Keratinocyte (primary cell): Measurements from ENCODE around the gene MED16. TPM values are rescaled to one million over a fixed set of nuclear protein-coding genes. Genes with fewer than 3 reads are reported as not detected.

Experiments
- DNase-seq: peaks from one replicate; pipeline ENCODE4 v3.0.0-alpha.2; 2011; ENCODE audit warnings: low read depth, missing footprints, low spot score
- FAIRE-seq: peaks from 2 replicates; lab custom pipeline; 2011; peaks lifted over from hg19 to GRCh38; lab: Jason Lieb, UNC
- H2AFZ ChIP-seq: 2 replicates; pipeline ENCODE4 v1.6.0; 2012; ENCODE audit warnings: low read length, control low read depth, inconsistent platforms; ENCODE audit not compliant: control insufficient read depth
- H3K27ac ChIP-seq: 2 replicates; pipeline ENCODE4 v1.5.1; 2011; ENCODE audit warnings: low read length; ENCODE audit not compliant: control insufficient read depth, insufficient read depth
- H3K27me3 ChIP-seq: 3 replicates; pipeline ENCODE4 v1.6.0; 2011; ENCODE audit warnings: low read length; ENCODE audit not compliant: control insufficient read depth, insufficient read depth; ENCODE audit errors: extremely low read depth
- H3K36me3 ChIP-seq, 2 experiments: 2 replicates in 1 of 2; 3 replicates in 1 of 2; pipeline ENCODE4 v1.5.1; 2011; ENCODE audit warnings: low read length in 2 of 2, mild to moderate bottlenecking in 1 of 2; ENCODE audit not compliant: control insufficient read depth in 2 of 2, insufficient read depth in 2 of 2; ENCODE audit errors: extremely low read depth in 1 of 2
- H3K4me1 ChIP-seq: 3 replicates; pipeline ENCODE4 v1.5.1; 2011; ENCODE audit warnings: low read length; ENCODE audit not compliant: control insufficient read depth, insufficient read depth; ENCODE audit errors: extremely low read depth
- H3K4me2 ChIP-seq: 3 replicates; pipeline ENCODE4 v1.6.0; 2011; ENCODE audit warnings: low read depth, low read length; ENCODE audit not compliant: control insufficient read depth, insufficient read depth; ENCODE audit errors: extremely low read depth
- H3K4me3 ChIP-seq, 3 experiments: fragments of 200-600 bp in 1 of 3; sonication (generic) in 1 of 3; 2 replicates in 2 of 3; 3 replicates in 1 of 3; pipeline ENCODE4 v1.5.1; 2011 to 2016; ENCODE audit warnings: low read length in 3 of 3, mild to moderate bottlenecking in 3 of 3, control low read depth in 2 of 3, inconsistent platforms in 1 of 3, low read depth in 1 of 3, mixed read lengths in 1 of 3, mixed run types in 1 of 3, moderate library complexity in 1 of 3; ENCODE audit not compliant: control insufficient read depth in 2 of 3, insufficient read depth in 2 of 3; ENCODE audit errors: extremely low read depth in 1 of 3
- H3K79me2 ChIP-seq: 2 replicates; pipeline ENCODE4 v1.6.0; 2012; ENCODE audit warnings: low read length; ENCODE audit not compliant: control insufficient read depth, insufficient read depth
- H3K9ac ChIP-seq: 3 replicates; pipeline ENCODE4 v1.6.0; 2011; ENCODE audit warnings: low read length; ENCODE audit not compliant: control insufficient read depth, insufficient read depth; ENCODE audit errors: extremely low read depth
- H3K9me1 ChIP-seq: 3 replicates; pipeline ENCODE4 v1.6.0; 2011; ENCODE audit warnings: low read length; ENCODE audit not compliant: control insufficient read depth, insufficient read depth; ENCODE audit errors: extremely low read depth
- H3K9me3 ChIP-seq: 2 replicates; pipeline ENCODE4 v1.5.1; 2012; ENCODE audit warnings: low read depth, low read length; ENCODE audit not compliant: control insufficient read depth
- H4K20me1 ChIP-seq: 3 replicates; pipeline ENCODE4 v1.6.0; 2011; ENCODE audit warnings: low read length; ENCODE audit not compliant: control insufficient read depth, insufficient read depth; ENCODE audit errors: extremely low read depth
- CTCF ChIP-seq, 3 experiments: IDR thresholded peaks in 1 of 3; conservative IDR thresholded peaks in 1 of 3; optimal IDR thresholded peaks in 1 of 3; 2 replicates in 2 of 3; 3 replicates in 1 of 3; pipeline versions ENCODE3 to v1.5.1; 2011; ENCODE audit warnings: low read length in 3 of 3, mild to moderate bottlenecking in 3 of 3, moderate library complexity in 2 of 3, control low read depth in 1 of 3, inconsistent platforms in 1 of 3; ENCODE audit not compliant: insufficient read depth in 2 of 3; ENCODE audit errors: extremely low read depth in 1 of 3
- EZH2 ChIP-seq: IDR thresholded peaks from one replicate; pipeline ENCODE4 v1.6.1; 2012; ENCODE audit warnings: inconsistent platforms, mild to moderate bottlenecking, low read length, moderate library complexity
- dilution Hi-C: fragments of 300-500 bp; cut with MboI; formaldehyde crosslinking; loops from one replicate; pipeline ENCODE4 v1.7.0; 2020; ENCODE audit warnings: low sequenced_read_pairs; ENCODE audit not compliant: extremely low pct_ligation_motif_present
- polyA plus RNA-seq, 5 experiments: library from polyadenylated mRNA; depleted of rRNA in 3 of 5; stranded (reverse) in 3 of 5; stranded (forward) in 1 of 5; unstranded in 1 of 5; fragments of >200 nt; gene quantifications; 1 replicate in 1 of 5; 2 replicates in 3 of 5; 3 replicates in 1 of 5; pipeline versions ENCODE4 v1.2.1 to v1.2.3, GENCODE V29; 2011 to 2012; ENCODE audit warnings: missing spikeins in 2 of 5, low read depth in 1 of 5, low replicate concordance in 1 of 5

The MED16 gene
- polyA plus RNA-seq, 1 donor (not counting 4 experiments of a cell fraction or from before 2014, with no cell fraction given) = 9.7 TPM

GRCh38 chr19:918481-919198 is 25.7 kb upstream of the MED16 start:
- H3K27ac ChIP-seq = no peak overlapping the region
- peaks cover 43% of the 10 kb centered on the region for H3K27me3 ChIP-seq
- dilution Hi-C loops = no loop called here
- no peaks in the 10 kb centered on the region for H3K79me2 ChIP-seq
- TF ChIP-seq CTCF (optimal IDR thresholded peaks at IDR 0.05 in 1 of 3, IDR thresholded peaks at IDR 0.05 in 1 of 3, conservative IDR thresholded peaks at IDR 0.05 in 1 of 3; ENCODE audit: extremely low read depth in 1 of 3, insufficient read depth in 2 of 3, low read length in 3 of 3) = no peak
- TF ChIP-seq EZH2 = no peak
- H3K4me1 ChIP-seq = peaks cover 4% of the 10 kb centered on the region
- H3K4me3 ChIP-seq = no peak overlapping the region
- H3K9me1 ChIP-seq = no peaks in the 10 kb centered on the region
- no peak overlapping the region for H3K4me2 ChIP-seq
- no peak for FAIRE-seq
- H3K36me3 ChIP-seq = no peaks in the 10 kb centered on the region
- no peaks in the 10 kb centered on the region for H4K20me1 ChIP-seq
- H3K9me3 ChIP-seq = no peaks in the 10 kb centered on the region
- no peak for DNase-seq
- no peak overlapping the region for H3K9ac ChIP-seq
- no peak overlapping the region for H2AFZ ChIP-seq

- Histone ChIP-seq H3K36me3 (no peaks in the 10 kb centered on the region), H2AFZ (no peak overlapping the region), H3K4me1 (peaks cover 4% of the 10 kb centered on the region), H4K20me1 (no peaks in the 10 kb centered on the region), H3K4me3 (no peak overlapping the region), H3K27me3 (peaks cover 43% of the 10 kb centered on the region), H3K9me1 (no peaks in the 10 kb centered on the region), H3K27ac (no peak overlapping the region), H3K9me3 (no peaks in the 10 kb centered on the region), H3K79me2 (peaks cover 3% of the 10 kb centered on the region), H3K9ac (no peak overlapping the region), H3K4me2 (no peak overlapping the region)
- DNase-seq (no peak), FAIRE-seq (no peak)
- dilution Hi-C loops = no loop called here
- peak; percentile 95 for TF ChIP-seq EZH2
- TF ChIP-seq CTCF (optimal IDR thresholded peaks at IDR 0.05 in 1 of 3, IDR thresholded peaks at IDR 0.05 in 1 of 3, conservative IDR thresholded peaks at IDR 0.05 in 1 of 3; ENCODE audit: extremely low read depth in 1 of 3, insufficient read depth in 2 of 3, low read length in 3 of 3) = no peak
These were observed 25.1 kb upstream of the MED16 start for GRCh38 chr19:918152-918437.
